Endothelial cell of umbilical vein (primary cell): ENCODE results near the gene SEPTIN10. TPM values are rescaled to one million over a fixed set of nuclear protein-coding genes. Genes with fewer than 3 reads are reported as not detected.

Experiments
- BruUV-seq: library from RNA; stranded (reverse); fragments of 400-500 nt; replicated peaks from 2 replicates; lab custom pipeline; 2021; lab: Mats Ljungman, UMichigan
- CTCF ChIA-PET: fragments of 300-600, 350-600 bp; sonication (Branson Sonifier 250); formaldehyde crosslinking; loops from one replicate; lab custom pipeline; 2021; ENCODE audit warnings: antibody characterized with exemption, inconsistent platforms; lab: Charles Lee
- POLR2A ChIA-PET: fragments of 300-600, 350-600 bp; sonication (Branson Sonifier 250); formaldehyde crosslinking; loops from one replicate; lab custom pipeline; 2021; ENCODE audit warnings: antibody characterized with exemption, inconsistent platforms; lab: Charles Lee
- DNase-seq: peaks from one replicate; pipeline ENCODE4 v3.0.0-alpha.2; 2011; ENCODE audit warnings: low read depth, low spot score
- FAIRE-seq: peaks from 2 replicates; lab custom pipeline; 2011; peaks lifted over from hg19 to GRCh38; lab: Jason Lieb, UNC
- H2AFZ ChIP-seq: 2 replicates; pipeline ENCODE4 v1.6.0; 2012; ENCODE audit warnings: low read depth, low read length, control low read depth, inconsistent platforms
- H3K27ac ChIP-seq: 2 replicates; pipeline ENCODE4 v1.5.1; 2011; ENCODE audit warnings: low read depth, mild to moderate bottlenecking, control low read depth, low read length, moderate library complexity; ENCODE audit not compliant: insufficient read depth
- H3K27me3 ChIP-seq, 2 experiments: 2 replicates each; pipeline versions ENCODE4 v1.6.0 to v1.6.1; 2011; ENCODE audit warnings: low read length in 2 of 2, mixed read lengths in 1 of 2; ENCODE audit not compliant: control insufficient read depth in 2 of 2, insufficient read depth in 2 of 2
- H3K36me3 ChIP-seq, 2 experiments: 2 replicates in 1 of 2; 3 replicates in 1 of 2; pipeline ENCODE4 v1.5.1; 2011; ENCODE audit warnings: low read length in 2 of 2, mild to moderate bottlenecking in 1 of 2, moderate library complexity in 1 of 2; ENCODE audit not compliant: control insufficient read depth in 2 of 2, insufficient read depth in 2 of 2; ENCODE audit errors: extremely low read depth in 1 of 2
- H3K4me1 ChIP-seq: 3 replicates; pipeline ENCODE4 v1.5.1; 2011; ENCODE audit warnings: mild to moderate bottlenecking, low read length; ENCODE audit not compliant: control insufficient read depth, insufficient read depth; ENCODE audit errors: extremely low read depth
- H3K4me2 ChIP-seq: 2 replicates; pipeline ENCODE4 v1.6.1; 2011; ENCODE audit warnings: low read length, control low read depth, mixed read lengths; ENCODE audit not compliant: insufficient read depth
- H3K4me3 ChIP-seq, 3 experiments: fragments of 200-600 bp in 1 of 3; sonication (generic), shearing (Covaris generic) in 1 of 3; replicated peaks in 1 of 3; 2 replicates each; pipeline ENCODE4 v1.5.1; 2011 to 2016; ENCODE audit warnings: control low read depth in 3 of 3, low read length in 3 of 3, mild to moderate bottlenecking in 2 of 3, inconsistent platforms in 1 of 3, low read depth in 1 of 3, moderate library complexity in 1 of 3; ENCODE audit not compliant: insufficient read depth in 1 of 3
- H3K79me2 ChIP-seq: 2 replicates; pipeline ENCODE4 v1.6.0; 2012; ENCODE audit warnings: low read length, inconsistent platforms; ENCODE audit not compliant: control insufficient read depth, insufficient read depth
- H3K9ac ChIP-seq: replicated peaks from 2 replicates; pipeline ENCODE3; 2011; ENCODE audit warnings: low read length, control low read depth; ENCODE audit not compliant: insufficient read depth; ENCODE audit errors: extremely low read depth
- H3K9me1 ChIP-seq: replicated peaks from 3 replicates; pipeline ENCODE4 v1.6.0; 2011; ENCODE audit warnings: mild to moderate bottlenecking, low read length; ENCODE audit not compliant: control insufficient read depth, insufficient read depth; ENCODE audit errors: extremely low read depth
- H3K9me3 ChIP-seq: replicated peaks from 2 replicates; pipeline ENCODE4 v1.5.1; 2012; ENCODE audit warnings: low read length, inconsistent platforms; ENCODE audit not compliant: control insufficient read depth, insufficient read depth
- H4K20me1 ChIP-seq: replicated peaks from 2 replicates; pipeline ENCODE3; 2011; ENCODE audit warnings: mild to moderate bottlenecking, low read length; ENCODE audit not compliant: control insufficient read depth, insufficient read depth; ENCODE audit errors: extremely low read depth
- EZH2 ChIP-seq: IDR thresholded peaks from 2 replicates; pipeline ENCODE4 v1.6.1; 2012; ENCODE audit warnings: borderline replicate concordance, low read depth, mild to moderate bottlenecking, moderate library complexity, low read length, inconsistent platforms; ENCODE audit not compliant: severe bottlenecking
- FOS ChIP-seq: IDR thresholded peaks from 2 replicates; pipeline ENCODE4 v1.6.1; 2011; ENCODE audit warnings: mild to moderate bottlenecking, low read length, moderate library complexity, borderline replicate concordance; ENCODE audit not compliant: insufficient read depth
- GATA2 ChIP-seq: IDR thresholded peaks from 2 replicates; pipeline ENCODE4 v1.7.0; 2011; ENCODE audit warnings: low read depth, mild to moderate bottlenecking, moderate library complexity, mixed read lengths, low read length; ENCODE audit not compliant: insufficient read length, insufficient read depth
- JUN ChIP-seq: IDR thresholded peaks from 2 replicates; pipeline ENCODE4 v1.6.1; 2011; ENCODE audit warnings: borderline replicate concordance, low read depth; ENCODE audit not compliant: insufficient read length, insufficient read depth
- MYC ChIP-seq: IDR thresholded peaks from one replicate; pipeline ENCODE4 v1.6.1; 2011; ENCODE audit warnings: mild to moderate bottlenecking, low read depth, low read length
- POLR2A ChIP-seq: IDR thresholded peaks from 2 replicates; pipeline ENCODE4 v1.6.1; 2012; ENCODE audit warnings: low read depth, mild to moderate bottlenecking, control low read depth, low read length
- POLR2AphosphoS5 ChIP-seq: IDR thresholded peaks from 2 replicates; pipeline ENCODE4 v1.6.1; 2012; ENCODE audit warnings: low read depth, mild to moderate bottlenecking, control low read depth, low read length, moderate library complexity; ENCODE audit not compliant: insufficient read depth
- dilution Hi-C: fragments of 300-500 bp; cut with MboI; formaldehyde crosslinking; loops from one replicate; pipeline ENCODE4 v1.15.0; 2019; ENCODE audit warnings: low sequenced_read_pairs; ENCODE audit not compliant: extremely low pct_ligation_motif_present
- intact Hi-C: fragments of 100-400 bp; cut with micrococcal nuclease; formaldehyde crosslinking; loops from one replicate; pipeline ENCODE4 v1.10.0; 2022
- polyA plus RNA-seq, 4 experiments: library from polyadenylated mRNA; depleted of rRNA in 3 of 4; stranded (reverse) in 3 of 4; unstranded in 1 of 4; fragments of >200 nt; gene quantifications; 2 replicates each; pipeline versions ENCODE4 v1.2.1 to v1.2.3, GENCODE V29; 2011 to 2012; ENCODE audit warnings: missing spikeins in 1 of 4
- total RNA-seq: library from RNA; stranded (reverse); gene quantifications from 2 replicates; pipeline ENCODE4 v1.2.3, GENCODE V29; 2021
- TF ChIP-seq, protein P1 (sequence below): IDR thresholded peaks from 2 replicates; pipeline ENCODE4 v1.6.1; 2011; ENCODE audit not compliant: insufficient read depth, insufficient read length
- TF ChIP-seq, protein P2 (sequence below), 2 donors: IDR thresholded peaks; 1 replicate in 1 of 2; 2 replicates in 1 of 2; pipeline ENCODE4 v1.5.1; 2011; ENCODE audit warnings: low read length in 2 of 2, mild to moderate bottlenecking in 2 of 2, moderate library complexity in 2 of 2, control low read depth in 1 of 2, inconsistent platforms in 1 of 2, low read depth in 1 of 2; ENCODE audit not compliant: insufficient read depth in 1 of 2; ENCODE audit errors: extremely low read depth in 1 of 2

SEPTIN10 gene
- total and polyA plus RNA-seq, 2 donors (not counting 3 experiments of a cell fraction or from before 2014, with no cell fraction given), result 26.1 to 121 TPM

GRCh38 chr2:109501461-109501860 lies 112.3 kb downstream of the SEPTIN10 start:
- DNase-seq, result no peak
- H3K36me3 ChIP-seq, result no peaks in the 10 kb centered on the region
- ChIA-PET CTCF (interaction anchor here (1.7 kb wide), 1 partner anchor 9 kb away, joined by 5 read pairs; no protein-coding TSS in a partner anchor), POLR2A (no interaction called here)
- no peak overlapping the region for H3K27ac ChIP-seq
- BruUV-seq, result no TSS peak
- H2AFZ ChIP-seq, result no peak overlapping the region
- no peak for TF ChIP-seq FOS
- no peak for TF ChIP-seq POLR2A
- TF ChIP-seq, protein P1, sequence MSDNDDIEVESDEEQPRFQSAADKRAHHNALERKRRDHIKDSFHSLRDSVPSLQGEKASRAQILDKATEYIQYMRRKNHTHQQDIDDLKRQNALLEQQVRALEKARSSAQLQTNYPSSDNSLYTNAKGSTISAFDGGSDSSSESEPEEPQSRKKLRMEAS, result no peak
- no peak for TF ChIP-seq GATA2
- TF ChIP-seq MYC, result no peak
- no peak for TF ChIP-seq JUN
- TF ChIP-seq, protein P2, sequence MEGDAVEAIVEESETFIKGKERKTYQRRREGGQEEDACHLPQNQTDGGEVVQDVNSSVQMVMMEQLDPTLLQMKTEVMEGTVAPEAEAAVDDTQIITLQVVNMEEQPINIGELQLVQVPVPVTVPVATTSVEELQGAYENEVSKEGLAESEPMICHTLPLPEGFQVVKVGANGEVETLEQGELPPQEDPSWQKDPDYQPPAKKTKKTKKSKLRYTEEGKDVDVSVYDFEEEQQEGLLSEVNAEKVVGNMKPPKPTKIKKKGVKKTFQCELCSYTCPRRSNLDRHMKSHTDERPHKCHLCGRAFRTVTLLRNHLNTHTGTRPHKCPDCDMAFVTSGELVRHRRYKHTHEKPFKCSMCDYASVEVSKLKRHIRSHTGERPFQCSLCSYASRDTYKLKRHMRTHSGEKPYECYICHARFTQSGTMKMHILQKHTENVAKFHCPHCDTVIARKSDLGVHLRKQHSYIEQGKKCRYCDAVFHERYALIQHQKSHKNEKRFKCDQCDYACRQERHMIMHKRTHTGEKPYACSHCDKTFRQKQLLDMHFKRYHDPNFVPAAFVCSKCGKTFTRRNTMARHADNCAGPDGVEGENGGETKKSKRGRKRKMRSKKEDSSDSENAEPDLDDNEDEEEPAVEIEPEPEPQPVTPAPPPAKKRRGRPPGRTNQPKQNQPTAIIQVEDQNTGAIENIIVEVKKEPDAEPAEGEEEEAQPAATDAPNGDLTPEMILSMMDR (IDR thresholded peaks at IDR 0.05; ENCODE audit: extremely low read depth in 1 of 2, insufficient read depth in 1 of 2, low read depth in 1 of 2, low read length in 2 of 2), result no peak
- no peak for TF ChIP-seq EZH2
- no peak for TF ChIP-seq POLR2AphosphoS5
- no peaks in the 10 kb centered on the region for H3K9me3 ChIP-seq
- H3K9me1 ChIP-seq, result no peaks in the 10 kb centered on the region
- dilution Hi-C loops, result no loop called here
- no peaks in the 10 kb centered on the region for H3K27me3 ChIP-seq
- H3K4me3 ChIP-seq, result no peak overlapping the region
- no peaks in the 10 kb centered on the region for H4K20me1 ChIP-seq
- H3K4me2 ChIP-seq, result no peak overlapping the region
- no peak overlapping the region for H3K9ac ChIP-seq
- H3K79me2 ChIP-seq, result no peaks in the 10 kb centered on the region
- intact Hi-C loops, result no loop called here
- FAIRE-seq, result no peak
- H3K4me1 ChIP-seq, result peaks cover 19% of the 10 kb centered on the region
